Caco-2 (cell line): Measurements from ENCODE around the gene ZC4H2. TPM values are rescaled to one million over a fixed set of nuclear protein-coding genes. Genes with fewer than 3 reads are reported as not detected.

Experiments
- Bru-seq: library from RNA; stranded (reverse); fragments of 400-500 nt; gene quantifications from one replicate; lab custom pipeline; 2021; lab: Mats Ljungman, UMichigan
- BruChase-seq, 2 experiments: library from RNA; stranded (reverse); fragments of 400-500 nt; gene quantifications; one replicate each; lab custom pipeline; 2021; lab: Mats Ljungman, UMichigan
- BruUV-seq: library from RNA; stranded (reverse); fragments of 400-500 nt; replicated peaks from 2 replicates; lab custom pipeline; 2021; lab: Mats Ljungman, UMichigan
- CTCF ChIA-PET: fragments of 300-600 bp; sonication (Branson Sonifier 250); formaldehyde crosslinking; loops from one replicate; lab custom pipeline; 2022; ENCODE audit warnings: antibody characterized with exemption; lab: Charles Lee
- POLR2A ChIA-PET: fragments of 300-600 bp; sonication (Branson Sonifier 250); formaldehyde crosslinking; loops from one replicate; lab custom pipeline; 2022; ENCODE audit warnings: antibody characterized with exemption; lab: Charles Lee
- DNase-seq, 2 experiments: peaks; one replicate each; pipeline versions ENCODE4 v3.0.0 to v3.0.0-alpha.2; 2020 to 2022
- H3K27me3 ChIP-seq: replicated peaks from 2 replicates; pipeline ENCODE4 v1.6.0; 2011; ENCODE audit warnings: low read length; ENCODE audit not compliant: control insufficient read depth, insufficient read depth
- H3K36me3 ChIP-seq: 2 replicates; pipeline ENCODE4 v1.5.1; 2011; ENCODE audit warnings: low read length; ENCODE audit not compliant: control insufficient read depth, insufficient read depth
- H3K4me1 ChIP-seq: fragments of 250-450 bp; sonication (Bioruptor Pico); 2 replicates; pipeline ENCODE4 v1.5.1; 2020; ENCODE audit warnings: mild to moderate bottlenecking
- H3K4me3 ChIP-seq: 2 replicates; pipeline ENCODE4 v1.5.1; 2011; ENCODE audit warnings: low read depth, mild to moderate bottlenecking, control low read depth, low read length
- H3K9me3 ChIP-seq: fragments of 250-450 bp; sonication (Bioruptor Pico); 2 replicates; pipeline ENCODE4 v1.5.1; 2020; ENCODE audit warnings: mild to moderate bottlenecking, moderate library complexity
- H3K27ac Mint-ChIP-seq: one replicate; pipeline ENCODE4 v1.8.0; 2022; ENCODE audit warnings: mixed read lengths; ENCODE audit not compliant: unreplicated experiment
- H3K27me3 Mint-ChIP-seq: one replicate; pipeline ENCODE4 v1.8.0; 2022; ENCODE audit warnings: mixed read lengths; ENCODE audit not compliant: insufficient read depth, unreplicated experiment
- H3K36me3 Mint-ChIP-seq: one replicate; pipeline ENCODE4 v1.8.0; 2022; ENCODE audit warnings: mild to moderate bottlenecking, mixed read lengths; ENCODE audit not compliant: insufficient read depth, unreplicated experiment
- H3K4me1 Mint-ChIP-seq: one replicate; pipeline ENCODE4 v1.8.0; 2022; ENCODE audit warnings: low read depth, mixed read lengths; ENCODE audit not compliant: unreplicated experiment
- H3K4me3 Mint-ChIP-seq: one replicate; pipeline ENCODE4 v1.8.0; 2022; ENCODE audit warnings: mild to moderate bottlenecking, moderate library complexity, mixed read lengths; ENCODE audit not compliant: unreplicated experiment
- H3K9me3 Mint-ChIP-seq: one replicate; pipeline ENCODE4 v1.8.0; 2022; ENCODE audit warnings: mixed read lengths; ENCODE audit not compliant: unreplicated experiment
- intact Hi-C: fragments of 100-400 bp; cut with micrococcal nuclease; formaldehyde crosslinking; loops from one replicate; pipeline ENCODE4 v1.10.0; 2022; ENCODE audit not compliant: unreplicated experiment
- long read RNA-seq: library from polyadenylated mRNA; stranded (forward); transcript quantifications from one replicate; pipeline ENCODE4 v2.0.0, GENCODE V29; 2022
- total RNA-seq: library from RNA; stranded (reverse); gene quantifications from 2 replicates; pipeline ENCODE4 v1.2.3, GENCODE V29; 2022
- TF ChIP-seq, protein P1 (sequence below), 2 experiments: fragments of 200-600 bp in 1 of 2; IDR thresholded peaks; 1 replicate in 1 of 2; 2 replicates in 1 of 2; pipeline versions ENCODE4 v1.5.1 to v1.8.0; 2011 to 2022; ENCODE audit warnings: antibody characterized with exemption in 1 of 2, control low read depth in 1 of 2, inconsistent platforms in 1 of 2, low read depth in 1 of 2, low read length in 1 of 2, mild to moderate bottlenecking in 1 of 2, moderate library complexity in 1 of 2; ENCODE audit not compliant: insufficient read depth in 1 of 2, severe bottlenecking in 1 of 2, unreplicated experiment in 1 of 2

Gene ZC4H2, protein sequence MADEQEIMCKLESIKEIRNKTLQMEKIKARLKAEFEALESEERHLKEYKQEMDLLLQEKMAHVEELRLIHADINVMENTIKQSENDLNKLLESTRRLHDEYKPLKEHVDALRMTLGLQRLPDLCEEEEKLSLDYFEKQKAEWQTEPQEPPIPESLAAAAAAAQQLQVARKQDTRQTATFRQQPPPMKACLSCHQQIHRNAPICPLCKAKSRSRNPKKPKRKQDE
- total RNA-seq (7.3 and 7.6 TPM in 2 replicates), Bru-seq, nascent RNA (percentile 52 among the genes with signal in this experiment), BruChase-seq, experiment 1, labeled RNA remaining after a 2-hour chase (percentile 63 among the genes with signal in this experiment), BruChase-seq, experiment 2, labeled RNA remaining after a 6-hour chase (percentile 53 among the genes with signal in this experiment)
- long read RNA-seq, transcript ZC4H2-207 (5 exons, 606 nt): minor isoform, 5 of 13 reads
- long read RNA-seq, transcript ZC4H2-202 (5 exons, 2,184 nt): major isoform, 6 of 13 reads
- long read RNA-seq, partial matches to known transcripts: 0 of 13 reads
- long read RNA-seq, other reads (novel, unspliced or antisense): 2 of 13 reads

DNA sequence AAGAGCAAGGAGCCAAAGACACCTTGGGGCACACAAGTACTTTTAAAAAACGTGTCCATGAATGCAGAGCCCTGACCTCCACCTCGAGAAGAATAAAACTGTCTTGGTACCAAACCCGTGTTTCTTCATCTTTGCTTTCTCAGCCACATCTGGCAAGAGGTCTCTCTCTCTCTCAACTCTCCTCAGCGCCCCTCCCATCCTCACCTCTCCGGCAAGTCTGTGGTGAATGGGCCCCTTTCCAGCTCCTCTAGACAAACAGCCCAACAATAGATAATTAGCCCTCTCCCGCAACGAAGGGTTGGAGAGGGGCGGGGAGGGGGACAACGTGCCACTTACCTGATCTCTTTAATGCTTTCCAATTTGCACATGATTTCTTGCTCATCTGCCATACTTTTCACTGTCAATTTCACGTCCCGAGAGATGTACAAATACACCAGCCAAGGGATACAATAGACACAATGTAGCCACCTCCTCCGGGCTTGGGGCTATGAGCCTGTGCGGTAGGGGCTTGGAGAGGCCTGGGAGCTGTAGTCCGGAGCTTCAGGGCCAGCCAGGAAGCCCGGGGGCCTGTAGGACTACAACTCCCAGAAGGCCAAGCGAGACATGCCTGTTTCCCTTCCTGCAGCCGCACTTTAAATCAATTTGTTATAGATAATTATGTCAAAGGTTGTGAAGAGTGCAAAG, at the start of gene ZC4H2:
TSS of gene ZC4H2 (minus strand) at position 462 of the 684 bp plus-strand sequence. CDS start at position 389, 73 bp downstream.
- H3K9me3 ChIP-seq: no peaks in the 10 kb centered on the region
- H3K4me3 ChIP-seq: peak within 1 kb of the TSS; percentile 67
- ChIA-PET CTCF (no interaction called here), POLR2A (interaction anchor here (0.6 kb wide), 1 partner anchor 58 kb away, joined by 4 read pairs; the partner anchor contains the start of gene ZC3H12B)
- Mint-ChIP-seq H3K36me3 (peaks cover 4% of the 10 kb centered on the region), H3K27me3 (no peaks in the 10 kb centered on the region), H3K27ac (peak within 1 kb of the TSS; percentile 73), H3K4me3 (peak within 1 kb of the TSS; percentile 90), H3K4me1 (peaks cover 4% of the 10 kb centered on the region), H3K9me3 (peaks cover 9% of the 10 kb centered on the region)
- peak; percentile 70 to 71 for DNase-seq
- intact Hi-C loops: loop anchor here (1.0 to 5.0 kb wide), 3 partner anchors 57 to 221 kb away; partner anchors contain the start of gene ZC3H12B
- H3K4me1 ChIP-seq: no peaks in the 10 kb centered on the region
- TSS peak; percentile 46 for BruUV-seq
- H3K27me3 ChIP-seq: no peaks in the 10 kb centered on the region
- no peaks in the 10 kb centered on the region for H3K36me3 ChIP-seq
- TF ChIP-seq, protein P1, sequence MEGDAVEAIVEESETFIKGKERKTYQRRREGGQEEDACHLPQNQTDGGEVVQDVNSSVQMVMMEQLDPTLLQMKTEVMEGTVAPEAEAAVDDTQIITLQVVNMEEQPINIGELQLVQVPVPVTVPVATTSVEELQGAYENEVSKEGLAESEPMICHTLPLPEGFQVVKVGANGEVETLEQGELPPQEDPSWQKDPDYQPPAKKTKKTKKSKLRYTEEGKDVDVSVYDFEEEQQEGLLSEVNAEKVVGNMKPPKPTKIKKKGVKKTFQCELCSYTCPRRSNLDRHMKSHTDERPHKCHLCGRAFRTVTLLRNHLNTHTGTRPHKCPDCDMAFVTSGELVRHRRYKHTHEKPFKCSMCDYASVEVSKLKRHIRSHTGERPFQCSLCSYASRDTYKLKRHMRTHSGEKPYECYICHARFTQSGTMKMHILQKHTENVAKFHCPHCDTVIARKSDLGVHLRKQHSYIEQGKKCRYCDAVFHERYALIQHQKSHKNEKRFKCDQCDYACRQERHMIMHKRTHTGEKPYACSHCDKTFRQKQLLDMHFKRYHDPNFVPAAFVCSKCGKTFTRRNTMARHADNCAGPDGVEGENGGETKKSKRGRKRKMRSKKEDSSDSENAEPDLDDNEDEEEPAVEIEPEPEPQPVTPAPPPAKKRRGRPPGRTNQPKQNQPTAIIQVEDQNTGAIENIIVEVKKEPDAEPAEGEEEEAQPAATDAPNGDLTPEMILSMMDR (IDR thresholded peaks at IDR 0.05; ENCODE audit: insufficient read depth in 1 of 2, low read depth in 1 of 2, low read length in 1 of 2, severe bottlenecking in 1 of 2, unreplicated experiment in 1 of 2): no peak

DNA sequence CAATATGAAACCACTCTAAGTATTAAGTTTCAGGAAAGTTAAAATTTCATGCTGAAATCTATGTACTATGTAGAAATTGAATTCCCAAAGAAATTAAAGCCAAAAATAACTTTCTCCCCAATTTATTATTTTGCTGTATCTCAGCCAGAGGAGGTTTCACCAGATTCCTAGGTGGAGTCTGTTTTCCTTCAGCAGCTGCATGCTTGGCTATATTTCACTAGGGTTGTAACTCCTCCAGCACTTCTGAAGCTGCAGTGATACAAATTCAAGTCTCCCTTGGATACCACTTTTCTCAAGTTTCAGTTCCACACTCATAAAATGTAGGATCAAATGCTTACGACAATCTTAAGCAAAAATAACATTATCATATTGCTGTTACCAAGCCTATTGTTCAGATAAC, 41.2 kb upstream of the ZC4H2 start:
- intact Hi-C loops: no loop called here
- no peaks in the 10 kb centered on the region for H3K9me3 ChIP-seq
- H3K27me3 ChIP-seq: no peaks in the 10 kb centered on the region
- POLR2A ChIA-PET: no interaction called here
- Mint-ChIP-seq H3K27me3 (no peaks in the 10 kb centered on the region), H3K4me1 (no peaks in the 10 kb centered on the region), H3K9me3 (peaks cover 9% of the 10 kb centered on the region), H3K27ac (no peak overlapping the region), H3K4me3 (no peak overlapping the region), H3K36me3 (no peaks in the 10 kb centered on the region)
- no peak overlapping the region for H3K4me3 ChIP-seq
- BruUV-seq: no TSS peak
- CTCF ChIA-PET: no interaction called here
- H3K4me1 ChIP-seq: no peaks in the 10 kb centered on the region
- no peak for DNase-seq
- H3K36me3 ChIP-seq: no peaks in the 10 kb centered on the region
- TF ChIP-seq, protein P1 (IDR thresholded peaks at IDR 0.05; ENCODE audit: insufficient read depth in 1 of 2, low read depth in 1 of 2, low read length in 1 of 2, severe bottlenecking in 1 of 2, unreplicated experiment in 1 of 2): no peak

DNA sequence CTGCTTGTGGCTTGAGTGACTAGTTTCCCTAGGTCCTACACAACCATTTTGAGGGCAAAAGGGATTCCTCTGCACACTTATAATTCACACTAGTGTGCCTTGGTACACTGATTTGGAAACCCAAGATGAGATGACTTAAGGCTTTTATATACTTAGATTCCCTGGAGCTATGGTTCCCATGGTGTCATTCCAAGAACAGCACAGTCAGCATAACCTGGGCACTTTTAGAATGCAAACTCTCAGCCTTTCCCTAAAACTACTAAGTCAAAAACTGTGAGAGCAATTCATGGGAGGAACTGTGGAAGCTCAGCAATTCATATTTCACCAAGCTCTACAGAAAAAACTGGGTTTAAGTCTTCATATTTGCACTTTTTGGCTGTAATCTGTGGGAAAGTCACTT, 38.0 kb upstream of the ZC4H2 start:
- no peak overlapping the region for H3K4me3 Mint-ChIP-seq
- CTCF ChIA-PET: no interaction called here

More for the DNA sequence above, 38.0 kb upstream of the ZC4H2 start:
- Mint-ChIP-seq H3K36me3 (no peaks in the 10 kb centered on the region), H3K27me3 (no peaks in the 10 kb centered on the region), H3K9me3 (no peaks in the 10 kb centered on the region), H3K27ac (no peak overlapping the region), H3K4me1 (no peaks in the 10 kb centered on the region)
- Histone ChIP-seq H3K9me3 (no peaks in the 10 kb centered on the region), H3K4me1 (no peaks in the 10 kb centered on the region), H3K36me3 (no peaks in the 10 kb centered on the region), H3K4me3 (no peak overlapping the region), H3K27me3 (no peaks in the 10 kb centered on the region)
- POLR2A ChIA-PET: no interaction called here
- TF ChIP-seq, protein P1 (IDR thresholded peaks at IDR 0.05; ENCODE audit: insufficient read depth in 1 of 2, low read depth in 1 of 2, low read length in 1 of 2, severe bottlenecking in 1 of 2, unreplicated experiment in 1 of 2): no peak
- intact Hi-C loops: no loop called here
- no TSS peak for BruUV-seq
- DNase-seq: no peak
